Adipocyte (in vitro differentiated cells): ENCODE results near the gene MIPOL1.
"Not testable (repeated sequence)": the region's sequence is repeated elsewhere in the genome, so short reads cannot be mapped to it uniquely, and the experiment has no call there.

Experiments used
- DNase-seq: peaks from one replicate; pipeline ENCODE4 v3.0.0-alpha.2; 2015; ENCODE audit warnings: low read depth
- H3K27me3 ChIP-seq: replicated peaks from 2 replicates; pipeline ENCODE4 v1.7.0; 2013; ENCODE audit warnings: mild to moderate bottlenecking, low read length, moderate library complexity; ENCODE audit not compliant: control insufficient read depth, insufficient read depth
- H3K36me3 ChIP-seq: 2 replicates; pipeline ENCODE4 v1.7.0; 2013; ENCODE audit warnings: low read length, mild to moderate bottlenecking, moderate library complexity; ENCODE audit not compliant: control insufficient read depth, insufficient read depth, severe bottlenecking
- H3K4me1 ChIP-seq: 2 replicates; pipeline ENCODE4 v1.7.0; 2013; ENCODE audit warnings: mild to moderate bottlenecking, low read length, moderate library complexity; ENCODE audit not compliant: control insufficient read depth, insufficient read depth
- H3K4me3 ChIP-seq: 2 replicates; pipeline ENCODE4 v1.7.0; 2013; ENCODE audit warnings: mild to moderate bottlenecking, low read length, moderate library complexity
- H3K9ac ChIP-seq: 2 replicates; pipeline ENCODE4 v1.7.0; 2013; ENCODE audit warnings: mild to moderate bottlenecking, low read length, moderate library complexity
- H3K9me3 ChIP-seq: 2 replicates; pipeline ENCODE4 v1.7.0; 2013; ENCODE audit warnings: mild to moderate bottlenecking, low read length, moderate library complexity; ENCODE audit not compliant: control insufficient read depth

The MIPOL1 gene

DNA sequence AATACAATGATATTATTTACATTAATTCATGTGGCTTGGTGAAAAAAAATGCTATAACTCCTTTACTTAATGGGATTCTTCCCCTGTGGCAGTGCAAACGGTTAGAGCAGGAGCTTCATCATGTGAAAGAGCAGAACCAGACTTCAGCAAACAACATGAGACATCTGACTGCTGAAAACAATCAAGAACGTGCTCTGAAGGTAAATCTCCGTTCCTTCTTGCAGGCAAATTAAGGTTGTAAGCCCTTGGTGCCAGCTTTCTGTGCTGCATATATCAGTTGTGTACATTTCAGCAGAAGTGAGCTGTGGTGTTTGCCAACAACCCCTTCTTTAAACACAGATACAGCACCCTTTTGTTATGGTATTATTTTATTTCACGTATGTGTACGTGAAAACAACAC is 171.7 kb downstream of the MIPOL1 start:
- Histone ChIP-seq H3K4me1 (no peaks in the 10 kb centered on the region), H3K4me3 (no peak overlapping the region), H3K9ac (no peak overlapping the region), H3K9me3 (no peaks in the 10 kb centered on the region), H3K27me3 (no peaks in the 10 kb centered on the region), H3K36me3 (no peaks in the 10 kb centered on the region)
- DNase-seq: no peak

DNA sequence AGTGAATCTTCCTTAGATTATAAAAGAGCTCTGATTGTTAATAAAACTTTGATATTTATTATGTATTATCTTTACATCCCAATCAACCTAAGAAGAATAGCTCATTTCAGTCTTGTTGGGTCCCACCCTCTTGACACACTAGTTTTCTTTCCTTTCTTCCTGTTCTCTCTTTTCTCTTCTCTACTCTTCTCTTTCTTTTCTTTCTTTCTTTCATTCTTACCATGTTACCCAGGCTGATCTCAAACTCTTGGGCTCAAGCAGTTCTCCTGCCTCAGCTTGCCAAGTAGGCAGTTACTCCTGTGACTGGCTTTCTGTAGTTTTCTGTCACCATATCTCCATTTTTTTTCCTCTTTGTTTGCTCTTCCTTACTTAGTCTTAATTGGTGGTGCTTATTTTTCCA is 177.8 kb downstream of the MIPOL1 start:
- H3K9ac ChIP-seq: no peak overlapping the region
- H3K27me3 ChIP-seq: no peaks in the 10 kb centered on the region
- no peaks in the 10 kb centered on the region for H3K36me3 ChIP-seq
- no peak overlapping the region for H3K4me3 ChIP-seq
- H3K9me3 ChIP-seq: no peaks in the 10 kb centered on the region
- no peak for DNase-seq
- no peaks in the 10 kb centered on the region for H3K4me1 ChIP-seq

DNA sequence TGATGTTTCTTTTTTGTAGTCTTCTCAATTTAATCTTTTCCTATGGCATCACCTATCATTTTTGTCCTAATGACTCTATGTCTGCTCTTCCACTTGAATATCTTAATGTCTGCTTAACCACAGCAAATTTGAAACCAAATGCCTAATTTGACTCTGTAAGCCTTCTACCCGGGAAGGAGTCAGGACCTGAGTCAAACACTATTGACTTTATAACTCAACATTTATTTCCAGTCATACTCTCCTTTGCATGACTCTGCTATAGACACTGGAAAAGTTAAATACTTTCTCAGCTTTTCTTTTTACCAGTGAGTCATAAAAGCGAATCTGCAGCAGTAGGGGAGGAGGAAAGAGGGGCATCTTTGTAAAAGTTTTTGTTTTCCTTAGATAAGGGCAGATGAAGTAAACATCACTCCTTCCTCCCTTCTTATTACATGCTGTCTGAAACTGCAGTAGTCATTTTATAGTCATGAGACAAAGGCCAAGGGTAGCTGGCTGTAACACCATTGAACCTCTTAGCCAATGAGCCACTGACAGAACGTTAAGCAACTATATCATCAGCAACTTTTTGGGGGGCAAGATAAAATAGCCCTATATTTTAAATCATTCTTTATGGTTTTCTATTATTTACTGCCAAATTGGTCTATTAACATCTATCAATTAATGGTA is 179.3 kb downstream of the MIPOL1 start:
- H3K27me3 ChIP-seq: no peaks in the 10 kb centered on the region
- H3K9ac ChIP-seq: no peak overlapping the region
- no peak overlapping the region for H3K4me3 ChIP-seq
- no peaks in the 10 kb centered on the region for H3K9me3 ChIP-seq
- no peaks in the 10 kb centered on the region for H3K36me3 ChIP-seq
- DNase-seq: no peak
- no peaks in the 10 kb centered on the region for H3K4me1 ChIP-seq

DNA sequence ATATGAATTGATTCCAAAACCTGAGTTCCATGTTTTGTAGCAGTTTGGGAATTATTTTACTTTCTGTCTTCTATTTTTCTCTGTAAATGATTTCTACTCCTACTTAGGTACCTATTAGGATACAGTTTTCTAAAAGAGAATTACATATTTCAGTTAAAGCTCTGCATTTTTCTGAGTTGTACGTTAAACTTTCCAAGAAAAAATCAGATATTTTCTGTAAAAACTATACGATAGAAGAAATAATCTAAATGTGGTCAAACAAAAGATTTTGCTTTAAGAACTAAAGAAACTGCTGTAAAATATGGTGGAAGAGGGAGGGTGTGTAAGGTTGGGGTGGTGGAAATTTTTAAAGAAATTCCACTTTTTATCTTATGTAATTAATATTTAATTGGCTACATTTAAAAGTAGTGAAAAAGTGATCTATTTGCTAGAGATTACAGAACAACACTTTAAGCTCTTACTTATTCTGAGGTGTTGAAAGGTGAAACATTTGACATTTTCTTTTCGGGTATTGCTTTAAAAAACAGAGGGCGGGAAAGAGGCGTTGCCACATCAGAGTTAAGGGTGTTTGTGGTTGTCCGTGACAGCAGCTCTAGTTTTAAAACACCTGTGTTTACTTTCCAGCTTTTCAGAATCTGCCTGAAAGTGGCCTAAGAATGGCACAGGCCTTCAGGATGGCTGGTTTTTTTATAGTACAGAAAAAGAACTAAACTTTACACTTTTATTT is 187.3 kb downstream of the MIPOL1 start:
- Histone ChIP-seq H3K4me1 (no peaks in the 10 kb centered on the region), H3K9me3 (no peaks in the 10 kb centered on the region), H3K27me3 (no peaks in the 10 kb centered on the region), H3K36me3 (no peaks in the 10 kb centered on the region), H3K9ac (no peak overlapping the region), H3K4me3 (no peak overlapping the region)
- no peak for DNase-seq

DNA sequence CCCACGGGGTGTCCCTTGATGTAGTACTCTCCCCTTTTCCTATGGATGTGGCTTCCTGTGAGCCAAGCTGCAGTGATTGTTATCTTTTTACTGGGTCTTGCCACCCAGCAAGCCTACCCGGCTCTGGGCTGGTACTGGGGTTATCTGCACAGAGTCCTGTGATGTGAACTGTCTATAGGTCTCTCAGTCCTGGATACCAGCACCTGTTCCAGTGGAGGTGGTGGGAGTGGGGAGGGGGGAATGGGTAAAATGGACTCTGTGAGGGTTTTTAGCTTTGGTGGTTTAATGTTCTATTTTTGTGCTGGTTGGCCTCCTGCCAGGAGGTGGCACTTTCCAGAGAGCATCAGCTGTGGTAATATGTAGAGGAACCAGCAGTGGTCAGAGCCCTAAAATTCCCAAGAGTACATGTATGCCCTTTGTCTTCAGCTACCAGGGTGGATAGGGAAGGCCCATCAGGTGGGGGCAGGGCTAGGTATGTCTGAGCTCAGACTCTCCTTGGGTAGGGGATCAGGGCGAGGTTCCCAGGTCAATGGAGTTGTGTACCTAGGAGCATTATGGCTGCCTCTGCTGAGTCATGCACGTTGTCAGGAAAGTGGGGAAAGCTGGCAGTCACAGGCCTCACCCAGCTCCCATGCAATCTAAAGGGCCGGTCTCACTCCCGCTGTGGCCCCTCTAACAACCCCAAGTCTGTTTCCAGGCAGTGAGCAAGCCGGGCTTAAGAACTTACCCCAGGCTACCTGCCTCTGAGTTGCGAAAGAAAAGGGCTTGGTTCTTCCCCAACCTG is 199.6 kb downstream of the MIPOL1 start:
- not testable (repeated sequence) for H3K4me3 ChIP-seq, H3K4me1 ChIP-seq, H3K27me3 ChIP-seq, H3K36me3 ChIP-seq, H3K9ac ChIP-seq, DNase-seq
- peaks cover 15% of the 10 kb centered on the region for H3K9me3 ChIP-seq

DNA sequence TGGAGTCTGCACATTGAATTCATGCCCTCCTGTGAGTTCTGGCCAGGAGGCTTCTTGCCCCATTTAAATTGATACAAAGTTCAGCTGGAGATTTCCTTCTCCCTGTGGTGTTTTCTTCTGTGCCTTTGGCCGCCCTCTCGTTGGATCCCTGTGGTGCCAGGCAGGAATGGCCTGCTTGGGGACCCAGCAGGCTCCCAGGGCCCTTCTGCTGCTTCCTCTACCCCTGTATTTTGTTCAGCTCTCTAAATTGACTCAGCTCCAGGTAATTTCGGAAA is 200.1 kb downstream of the MIPOL1 start:
- no peak for DNase-seq
- Histone ChIP-seq H3K36me3 (no peaks in the 10 kb centered on the region), H3K9ac (no peak overlapping the region), H3K4me3 (no peak overlapping the region), H3K4me1 (no peaks in the 10 kb centered on the region), H3K27me3 (no peaks in the 10 kb centered on the region), H3K9me3 (peaks cover 13% of the 10 kb centered on the region)

DNA sequence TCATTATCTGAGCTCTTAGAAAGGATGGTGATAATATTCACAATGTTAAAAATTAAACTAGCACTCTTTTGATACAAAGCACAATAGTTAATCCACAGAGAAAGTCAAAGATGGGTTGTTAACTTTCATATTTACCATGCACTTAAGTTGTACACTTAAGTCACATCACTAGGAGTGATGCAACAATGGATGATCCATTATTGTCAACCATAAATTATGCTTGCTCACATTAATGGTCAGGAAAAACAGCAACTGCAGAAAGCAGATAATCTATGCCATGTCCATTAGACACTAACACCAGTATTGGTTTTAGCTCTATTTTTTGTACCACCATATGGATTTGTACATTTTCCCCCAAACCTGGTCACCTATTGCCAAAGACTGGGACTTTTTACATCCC is 201.8 kb downstream of the MIPOL1 start:
- Histone ChIP-seq H3K9me3 (peaks cover 13% of the 10 kb centered on the region), H3K27me3 (no peaks in the 10 kb centered on the region), H3K4me3 (no peak overlapping the region), H3K9ac (no peak overlapping the region), H3K4me1 (no peaks in the 10 kb centered on the region), H3K36me3 (no peaks in the 10 kb centered on the region)
- no peak for DNase-seq

DNA sequence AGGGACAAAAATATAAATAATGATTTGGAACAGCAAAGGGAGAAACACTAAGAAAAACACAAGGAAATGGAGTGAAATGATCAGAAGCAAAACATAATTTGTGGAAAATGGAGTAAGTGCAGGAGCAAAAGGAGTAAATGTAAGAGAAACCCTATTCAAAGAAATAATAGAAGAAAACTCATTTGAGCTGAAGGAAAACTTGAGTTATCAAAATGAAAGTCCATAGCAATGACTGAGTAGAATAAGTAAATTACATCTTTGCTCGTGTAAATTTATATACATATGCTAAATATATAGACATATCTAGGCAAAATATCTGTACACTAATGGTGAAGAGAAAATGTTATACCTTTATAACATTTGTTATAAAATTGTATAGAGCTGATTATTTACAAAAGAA is 203.4 kb downstream of the MIPOL1 start:
- Histone ChIP-seq H3K4me3 (no peak overlapping the region), H3K4me1 (no peaks in the 10 kb centered on the region), H3K9ac (no peak overlapping the region), H3K27me3 (no peaks in the 10 kb centered on the region), H3K9me3 (peaks cover 5% of the 10 kb centered on the region), H3K36me3 (no peaks in the 10 kb centered on the region)
- no peak for DNase-seq

DNA sequence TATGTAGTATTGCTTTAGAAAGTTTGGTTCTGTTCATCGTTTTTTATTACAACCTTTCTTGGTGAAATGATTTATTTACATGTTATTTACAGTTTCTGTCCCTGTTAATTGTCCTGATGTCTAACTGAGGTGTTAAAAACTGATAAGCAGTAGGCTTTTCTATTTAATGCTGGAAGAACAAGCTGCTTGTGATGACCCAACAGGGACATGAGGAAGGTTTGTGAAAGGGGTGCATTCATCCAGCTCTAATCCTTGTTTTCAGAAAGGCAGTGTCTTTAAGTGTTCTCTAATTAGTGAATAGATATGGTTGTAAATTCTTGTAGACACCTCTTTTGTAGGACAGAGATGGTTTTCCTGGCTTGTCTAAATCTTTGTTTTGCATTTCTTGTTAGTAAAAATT is 205.9 kb downstream of the MIPOL1 start:
- no peak overlapping the region for H3K4me3 ChIP-seq
- H3K4me1 ChIP-seq: no peaks in the 10 kb centered on the region
- H3K9ac ChIP-seq: no peak overlapping the region
- H3K27me3 ChIP-seq: no peaks in the 10 kb centered on the region
- no peaks in the 10 kb centered on the region for H3K36me3 ChIP-seq
- no peak for DNase-seq
- peaks cover 5% of the 10 kb centered on the region for H3K9me3 ChIP-seq

DNA sequence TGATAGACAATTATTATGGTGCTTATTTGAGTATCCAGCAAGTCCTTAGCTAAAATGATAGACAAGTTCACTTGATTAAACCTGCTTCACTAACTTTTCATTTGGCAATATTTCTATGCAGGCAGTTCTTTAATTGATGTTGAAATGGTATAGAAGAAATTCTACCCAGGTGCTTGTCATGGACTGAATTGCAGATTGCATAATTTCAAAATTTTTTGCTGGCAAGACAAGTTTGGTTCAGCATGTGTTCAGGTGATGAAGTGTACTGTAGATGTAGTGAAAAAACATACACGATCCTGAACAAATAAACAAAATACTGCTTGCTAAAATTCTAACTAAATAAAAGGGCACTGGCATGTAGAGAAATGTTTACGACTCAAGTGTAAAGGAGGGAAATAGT is 208.4 kb downstream of the MIPOL1 start:
- H3K36me3 ChIP-seq: no peaks in the 10 kb centered on the region
- no peaks in the 10 kb centered on the region for H3K4me1 ChIP-seq
- no peak for DNase-seq
- no peaks in the 10 kb centered on the region for H3K27me3 ChIP-seq
- H3K9me3 ChIP-seq: no peaks in the 10 kb centered on the region
- no peak overlapping the region for H3K9ac ChIP-seq
- no peak overlapping the region for H3K4me3 ChIP-seq

DNA sequence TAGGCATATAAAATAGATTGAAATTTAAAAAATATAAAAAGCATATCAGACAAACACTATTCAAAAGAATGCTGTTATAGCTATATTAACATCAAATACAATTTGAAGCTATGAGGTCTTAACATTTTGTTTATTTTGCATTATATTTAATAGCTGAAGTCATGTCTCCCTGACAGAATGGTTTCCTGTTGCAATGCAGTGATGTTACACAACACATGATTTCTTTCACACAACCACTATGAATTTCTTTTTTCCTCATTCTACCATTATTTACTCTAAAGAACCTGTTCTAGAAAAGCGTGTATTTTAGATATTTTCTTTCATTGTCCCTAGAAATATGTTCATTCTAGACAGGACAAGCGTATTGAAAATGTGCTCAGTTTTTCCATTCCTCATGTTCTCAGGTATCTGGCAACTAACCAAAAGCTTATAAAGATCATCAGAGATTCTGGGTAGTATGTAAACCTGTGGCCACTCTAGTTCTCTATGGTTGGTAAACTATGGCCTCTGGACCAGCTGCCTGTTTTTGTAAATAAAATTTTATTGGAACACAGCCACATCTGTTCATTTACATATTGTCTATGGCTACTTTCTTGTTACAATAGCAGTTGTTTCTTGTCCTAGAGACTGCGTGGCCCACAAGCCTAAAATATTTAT is 213.5 kb downstream of the MIPOL1 start:
- Histone ChIP-seq H3K4me3 (no peak overlapping the region), H3K9me3 (no peaks in the 10 kb centered on the region), H3K27me3 (no peaks in the 10 kb centered on the region), H3K36me3 (no peaks in the 10 kb centered on the region), H3K4me1 (no peaks in the 10 kb centered on the region), H3K9ac (no peak overlapping the region)
- peak; percentile 19 for DNase-seq
